GM10248 (cell line): ENCODE measurements around the gene ING2.

Experiments
- CTCF ChIA-PET: fragments of 300-600 bp; sonication (Branson Sonifier 250); formaldehyde crosslinking; extraction: SDS; loops from one replicate; lab custom pipeline; 2021; ENCODE audit warnings: antibody characterized with exemption; lab: Yijun Ruan, JAX
- POLR2A ChIA-PET: fragments of 350-650 bp; sonication (Branson Sonifier 250); formaldehyde crosslinking; extraction: SDS; loops from one replicate; lab custom pipeline; 2020; ENCODE audit warnings: antibody characterized with exemption; lab: Yijun Ruan, JAX
- DNase-seq: peaks from one replicate; pipeline ENCODE4 v3.0.0; 2012; ENCODE audit errors: extremely low spot score
- CTCF ChIP-seq: IDR thresholded peaks from 2 replicates; pipeline ENCODE4 v1.5.1; 2012; ENCODE audit warnings: mild to moderate bottlenecking, low read depth; ENCODE audit errors: extremely low read depth, missing control alignments, control extremely low read depth

ING2 gene

GRCh38 chr4:183468210-183469095 lies 36.4 kb upstream of the ING2 start:
- ChIA-PET CTCF (interaction anchor here (1.2 to 1.4 kb wide), 5 partner anchors 13 to 135 kb away, joined by 3 to 4 read pairs (median 3); no protein-coding TSS in a partner anchor), POLR2A (no interaction called here)
- TF ChIP-seq CTCF: no peak
- no peak for DNase-seq

GRCh38 chr4:183469285-183469684 lies 35.6 kb upstream of the ING2 start:
- no peak for TF ChIP-seq CTCF
- no peak for DNase-seq
- POLR2A ChIA-PET: no interaction called here
- CTCF ChIA-PET: interaction anchor here (0.9 to 1.4 kb wide), 6 partner anchors 14 to 211 kb away, joined by 3 to 4 read pairs (median 3); no protein-coding TSS in a partner anchor

GRCh38 chr4:183469936-183470335 lies 34.9 kb upstream of the ING2 start:
- no peak for TF ChIP-seq CTCF
- no peak for DNase-seq
- CTCF ChIA-PET: interaction anchor here (0.8 to 1.5 kb wide), 8 partner anchors 8 to 210 kb away, joined by 3 to 4 read pairs (median 3); no protein-coding TSS in a partner anchor
- POLR2A ChIA-PET: no interaction called here

- no peak for DNase-seq
- ChIA-PET CTCF (interaction anchor here (0.9 to 1.5 kb wide), 5 partner anchors 9 to 37 kb away, joined by 3 read pairs; no protein-coding TSS in a partner anchor), POLR2A (no interaction called here)
These were observed 34.0 kb upstream of the ING2 start for GRCh38 chr4:183470821-183471220.

GRCh38 chr4:183471946-183472708 lies 32.7 kb upstream of the ING2 start:
- CTCF ChIA-PET: interaction anchor here (0.9 to 1.3 kb wide), 5 partner anchors 10 to 29 kb away, joined by 3 read pairs; no protein-coding TSS in a partner anchor
- POLR2A ChIA-PET: no interaction called here

More at GRCh38 chr4:183470821-183471220, 34.0 kb upstream of the ING2 start:
- TF ChIP-seq CTCF: no peak

More at GRCh38 chr4:183471946-183472708, 32.7 kb upstream of the ING2 start:
- TF ChIP-seq CTCF: peak; percentile 85
- DNase-seq: peak; percentile 72
